Activated T-cell treated with anti-CD3 and anti-CD28 coated beads for 48 hours (primary cell): ENCODE measurements around the gene CDK14.
A peak's percentile ranks its signal among the peaks of the same experiment; 100 is the strongest.

Experiments used
- DNase-seq: peaks from one replicate; pipeline ENCODE4 v3.0.0-alpha.2; 2020; ENCODE audit warnings: low read depth

CDK14 gene

DNA sequence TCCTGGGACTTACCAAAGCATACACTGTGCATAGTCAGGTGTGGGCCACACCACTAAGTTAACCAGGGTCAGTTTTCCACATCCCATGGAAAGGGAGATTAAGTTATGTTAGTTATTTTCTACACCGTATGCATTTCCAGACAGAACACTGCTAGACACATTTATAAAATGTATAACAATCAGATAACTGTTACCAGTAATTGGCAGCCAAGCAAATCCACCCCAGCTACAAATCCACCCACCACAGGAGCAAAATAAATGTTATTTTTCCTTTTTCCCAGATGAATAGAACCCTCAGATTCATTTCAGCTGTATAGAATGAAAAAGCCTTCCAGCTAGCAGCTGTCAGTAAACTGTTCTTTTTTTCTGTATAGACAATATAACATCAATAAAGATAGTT lies 411.2 kb downstream of the CDK14 start:
- no peak for DNase-seq

DNA sequence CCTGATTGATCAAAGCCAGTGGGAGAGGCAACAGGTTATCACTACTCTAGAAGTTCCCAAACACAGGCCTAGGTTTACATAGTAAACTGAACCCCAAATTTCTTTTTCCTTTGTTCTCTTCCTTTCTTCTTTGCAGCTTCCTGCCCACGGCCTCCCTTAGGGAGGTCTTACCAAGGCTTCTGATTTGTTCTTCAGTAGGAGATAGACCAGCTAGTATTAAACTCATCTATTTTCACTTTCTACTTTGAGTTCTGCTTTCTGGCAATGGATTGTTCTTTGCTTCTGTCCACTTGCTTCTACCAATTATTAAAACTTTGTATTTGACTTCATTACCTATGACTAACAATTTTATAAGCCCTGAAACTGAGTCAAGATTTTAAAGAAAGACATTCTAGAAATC lies 417.0 kb downstream of the CDK14 start:
- no peak for DNase-seq

DNA sequence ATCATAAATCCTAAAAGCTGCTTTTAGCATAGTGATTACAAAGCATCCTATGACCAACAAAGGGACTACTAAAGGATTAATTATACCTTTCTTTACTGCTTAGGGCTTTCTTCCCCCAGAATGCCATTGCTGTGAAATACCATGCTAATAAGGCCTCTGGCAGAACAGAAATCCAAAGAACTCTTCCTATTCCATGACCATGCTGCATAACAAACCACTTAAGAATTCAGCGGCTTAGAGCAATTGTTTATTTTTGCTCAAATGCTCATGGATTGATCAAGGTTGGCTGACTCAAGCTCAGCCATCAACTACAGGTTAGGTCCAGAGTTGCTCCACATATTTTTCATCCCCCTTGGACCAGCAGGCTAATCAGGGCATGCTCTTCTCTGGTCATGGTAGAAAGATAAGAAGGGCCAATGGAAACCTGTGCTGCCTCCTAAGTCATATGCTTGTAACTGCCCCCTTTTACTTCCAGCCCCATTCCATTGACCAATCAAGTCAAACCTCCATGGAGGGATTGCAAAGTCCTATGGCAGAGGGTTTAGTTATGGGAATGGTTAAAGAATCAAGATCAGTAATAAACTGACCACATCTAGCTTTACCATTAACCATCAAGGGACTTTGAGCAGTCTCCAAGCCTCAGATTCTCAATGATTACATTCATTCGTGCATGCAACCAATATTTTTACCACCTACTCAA lies 423.7 kb downstream of the CDK14 start:
- DNase-seq: no peak

DNA sequence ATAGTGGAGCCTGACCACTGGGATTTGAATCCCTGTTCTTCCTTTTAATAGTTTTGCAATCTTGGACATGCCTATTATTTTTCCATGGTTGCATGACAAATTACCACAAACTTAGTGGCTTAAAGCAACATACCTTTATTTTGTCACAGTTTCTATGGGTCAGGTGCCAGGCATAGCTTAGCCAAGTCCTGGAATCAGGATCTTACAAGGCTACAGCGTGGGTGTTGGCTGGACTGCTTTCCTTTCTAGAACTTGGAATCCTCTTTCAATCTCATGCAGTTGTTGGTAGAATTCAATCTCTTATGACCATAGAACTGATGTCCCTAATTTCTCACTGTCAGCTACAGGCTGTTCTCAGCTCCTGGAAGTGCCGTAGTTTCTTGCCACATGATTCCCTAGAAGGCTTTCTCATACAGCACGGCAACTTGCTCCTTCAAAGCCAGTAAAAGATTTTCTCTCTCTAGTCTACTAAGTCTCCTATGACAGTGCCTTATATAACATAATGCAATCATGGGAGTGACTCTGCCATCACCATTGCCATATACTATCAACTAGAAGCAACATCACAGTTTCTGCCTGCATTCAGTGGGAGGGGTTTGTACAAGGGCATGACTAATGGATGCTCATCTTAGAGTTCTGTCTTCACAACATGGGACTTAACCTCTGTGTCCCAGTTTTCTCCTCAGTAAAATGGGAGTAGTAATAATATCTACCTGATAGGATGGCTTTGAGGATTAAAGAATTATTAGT lies 424.7 kb downstream of the CDK14 start:
- no peak for DNase-seq

DNA sequence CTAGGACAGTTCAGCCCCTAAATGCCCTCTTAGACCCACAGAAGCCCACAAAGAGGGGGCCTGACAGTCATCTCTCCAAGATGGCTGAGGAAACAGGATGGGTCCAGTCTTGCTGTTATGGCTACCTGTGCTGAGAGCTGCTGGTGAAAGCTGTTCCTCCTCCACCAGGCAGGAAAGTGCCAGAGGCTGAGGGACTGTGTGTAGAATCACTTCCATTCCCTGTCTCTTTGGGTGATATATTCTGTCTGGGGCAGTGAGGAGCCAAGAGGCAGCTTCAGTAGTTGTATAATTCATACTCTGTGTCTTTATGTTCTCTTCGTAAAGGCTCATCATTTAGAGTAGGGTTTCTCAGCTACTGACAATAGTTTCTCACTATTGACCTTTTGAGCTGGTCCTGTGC lies 425.8 kb downstream of the CDK14 start:
- no peak for DNase-seq

DNA sequence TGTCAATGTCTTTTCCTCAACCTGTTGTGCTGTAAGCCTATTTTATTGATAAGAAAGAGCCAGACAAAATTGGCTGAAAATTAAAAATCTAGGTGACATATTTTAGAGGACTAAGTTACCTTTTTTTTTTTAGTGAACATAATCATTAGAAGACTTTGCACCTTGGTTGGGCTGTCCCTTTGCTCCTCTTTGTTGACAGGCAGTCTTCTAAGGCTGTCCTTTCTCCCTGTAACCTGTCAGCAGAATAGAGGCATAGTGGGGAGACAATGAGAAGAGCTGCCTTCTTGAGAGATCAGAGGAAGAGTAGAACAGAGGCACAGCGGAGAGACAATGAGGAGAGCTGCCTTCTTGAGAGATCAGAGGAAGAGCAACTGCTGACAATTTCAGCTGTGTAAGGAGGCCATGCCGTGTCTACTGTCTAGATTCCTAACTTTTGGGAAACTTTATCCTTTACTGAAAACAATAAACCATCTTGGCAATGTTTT lies 429.8 kb downstream of the CDK14 start:
- no peak for DNase-seq

DNA sequence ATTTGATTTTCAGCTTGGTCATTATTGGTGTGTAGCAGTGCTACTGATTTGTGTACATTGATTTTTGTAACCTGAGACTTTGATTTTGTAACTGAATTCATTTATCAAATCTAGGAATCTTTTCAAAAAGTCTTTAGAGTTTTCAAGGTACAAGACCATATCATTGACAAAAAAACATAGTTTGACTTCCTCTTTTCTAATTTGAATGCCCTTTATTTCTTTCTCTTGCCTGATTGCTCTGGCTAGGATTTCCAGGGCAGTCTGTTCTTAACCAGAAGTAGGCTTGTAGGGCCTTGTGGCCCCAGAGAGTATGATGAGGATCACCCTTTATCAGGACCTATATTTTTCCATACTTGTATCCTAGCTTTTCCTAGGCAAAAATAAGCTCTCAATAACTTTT lies 433.6 kb downstream of the CDK14 start:
- no peak for DNase-seq

DNA sequence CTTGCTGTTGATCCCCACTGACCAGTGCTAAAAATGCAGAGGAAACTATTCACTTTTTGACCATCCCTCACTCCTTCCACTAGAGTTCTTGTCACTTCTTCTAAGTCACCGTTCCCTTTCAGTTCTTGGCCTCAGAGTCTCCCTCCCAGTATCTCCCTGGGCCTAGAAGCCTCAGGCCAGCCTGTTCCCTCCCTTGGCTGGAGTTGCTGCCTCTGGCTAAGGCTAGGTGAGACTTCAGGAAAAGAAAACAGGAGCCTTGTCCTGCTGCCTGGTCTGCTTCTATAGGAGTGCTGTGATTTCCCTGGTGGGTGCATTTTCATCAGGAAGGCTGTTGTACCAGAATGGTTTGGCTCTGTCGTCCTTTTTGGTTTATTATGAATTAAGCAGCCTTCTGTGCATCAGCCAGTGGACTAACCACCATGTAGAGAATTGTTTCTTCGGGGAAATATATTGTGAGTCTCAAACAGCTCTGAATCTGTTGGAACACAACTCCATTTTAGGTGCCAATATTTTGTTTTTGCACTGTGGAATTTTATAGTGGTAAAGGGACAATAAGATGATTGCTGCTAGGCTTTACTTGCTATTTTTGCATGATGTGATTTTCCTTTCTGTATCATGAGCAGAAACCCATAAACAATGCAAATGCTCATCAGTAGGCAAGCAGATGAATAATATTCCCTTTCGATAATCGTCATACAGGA lies 434.7 kb downstream of the CDK14 start:
- DNase-seq: no peak

DNA sequence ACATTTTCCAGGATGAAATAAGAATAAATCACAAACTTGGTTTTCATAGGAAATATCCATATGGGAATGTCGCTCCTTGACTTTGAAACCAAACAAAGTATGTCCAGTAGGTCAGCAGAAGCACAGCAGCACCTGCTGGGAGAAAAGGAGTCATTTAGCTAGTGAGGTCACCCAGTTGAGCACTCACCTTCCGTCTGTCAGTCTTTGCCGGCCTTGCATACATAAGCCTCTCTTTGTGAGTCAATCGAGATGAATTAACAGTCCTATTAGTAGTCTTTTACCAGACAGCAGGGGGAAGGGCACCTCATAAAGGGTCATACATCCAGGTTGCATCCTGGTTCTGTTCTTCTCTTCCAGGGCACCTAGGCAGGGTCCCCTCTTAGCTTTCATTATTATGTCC lies 435.6 kb downstream of the CDK14 start:
- DNase-seq: no peak

DNA sequence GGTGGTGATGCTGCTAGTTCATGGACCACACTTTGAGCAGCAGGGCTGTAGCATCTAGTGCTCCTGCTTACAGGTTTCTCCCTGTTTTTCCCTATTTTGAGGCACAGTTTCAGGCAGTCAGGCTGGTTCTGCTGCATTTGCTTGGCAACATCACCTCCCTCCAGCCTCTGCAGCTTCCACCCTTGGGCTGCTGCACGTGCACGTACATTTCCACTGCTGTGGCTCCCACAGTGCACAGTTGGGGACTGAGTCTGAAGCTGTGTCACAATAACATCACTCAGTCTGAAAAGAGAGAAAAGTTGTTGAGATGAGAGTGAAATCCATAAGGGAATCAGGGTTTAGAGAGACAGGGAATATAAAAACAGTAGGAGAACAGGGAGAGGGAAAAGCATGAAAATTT lies 437.5 kb downstream of the CDK14 start:
- DNase-seq: no peak

DNA sequence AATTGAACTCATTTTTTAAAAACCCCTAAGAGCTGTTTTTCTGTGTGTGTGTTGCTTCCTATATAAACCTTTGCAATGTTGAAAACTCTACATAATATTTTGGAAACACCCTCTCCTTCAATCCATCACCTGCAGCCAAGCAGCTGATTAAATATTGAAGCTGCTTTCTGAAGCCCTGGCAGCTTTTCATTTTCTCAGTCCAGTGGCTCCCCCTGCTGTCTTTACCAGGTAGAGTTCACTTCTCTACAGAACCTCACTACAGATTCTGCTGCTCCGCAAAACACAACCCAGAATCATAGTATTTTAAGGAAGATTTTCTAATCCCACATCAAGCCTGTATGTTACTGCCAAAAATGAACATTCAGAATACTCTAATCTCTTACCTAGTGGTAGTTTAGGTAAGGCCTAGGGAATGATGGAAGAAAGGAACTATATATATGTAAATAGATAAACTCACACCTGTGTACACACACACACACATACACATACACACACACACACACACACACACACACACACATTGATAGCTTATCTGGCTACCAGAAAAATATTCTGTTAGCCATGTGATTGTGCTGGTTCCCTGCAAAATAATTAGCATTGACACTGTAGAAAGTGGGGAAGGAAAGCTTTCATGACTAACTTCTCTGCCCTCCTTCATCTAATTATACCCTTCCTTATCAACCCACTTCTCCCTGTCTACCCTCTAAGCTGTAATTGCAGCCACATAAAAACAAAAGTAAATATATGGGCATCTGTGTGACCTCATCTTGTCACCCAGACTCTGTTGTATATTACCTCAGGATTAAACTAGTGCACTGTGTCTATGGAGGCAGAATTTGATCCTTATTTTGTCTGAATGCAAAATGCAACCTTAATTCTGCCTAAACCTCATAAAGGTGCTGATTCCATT lies 438.6 kb downstream of the CDK14 start:
- peak; percentile 2 for DNase-seq

DNA sequence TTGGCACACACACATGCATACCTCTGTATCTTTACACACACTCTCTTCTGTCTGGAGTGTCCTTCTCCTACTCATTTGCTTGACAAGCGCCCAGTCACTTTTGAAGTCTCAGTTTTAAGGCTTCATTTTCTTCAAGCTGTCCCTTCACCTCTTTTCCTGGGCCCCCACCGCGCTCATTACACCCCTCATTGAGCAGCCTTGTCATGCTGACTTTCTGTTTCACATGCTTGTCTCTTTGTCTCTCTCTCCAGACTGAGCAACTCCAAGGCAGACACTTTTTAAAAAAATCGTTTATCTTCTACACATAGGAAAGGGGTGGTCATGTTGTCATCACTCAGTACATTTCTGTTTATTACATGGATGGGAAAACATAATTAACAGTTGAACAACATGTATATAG lies 442.9 kb downstream of the CDK14 start:
- DNase-seq: no peak

DNA sequence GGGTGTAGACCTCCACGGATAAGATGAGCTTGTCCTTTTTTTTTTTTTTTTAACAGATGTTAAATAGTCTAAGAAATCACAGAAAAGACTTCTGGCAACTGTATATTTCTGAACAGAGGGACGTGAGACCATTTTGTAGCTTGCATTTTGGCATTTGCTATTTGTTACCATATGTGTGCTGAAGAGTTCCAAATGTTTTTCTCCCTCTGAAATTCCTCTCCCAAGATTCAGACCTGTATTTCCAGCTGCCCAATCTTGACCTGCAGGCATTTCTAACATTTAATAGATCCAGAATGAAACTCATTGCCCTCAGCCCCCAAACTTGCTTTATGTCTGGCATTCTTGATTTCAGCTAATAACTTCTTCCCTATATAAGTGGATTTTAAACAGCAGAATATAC lies 445.0 kb downstream of the CDK14 start:
- DNase-seq: no peak

DNA sequence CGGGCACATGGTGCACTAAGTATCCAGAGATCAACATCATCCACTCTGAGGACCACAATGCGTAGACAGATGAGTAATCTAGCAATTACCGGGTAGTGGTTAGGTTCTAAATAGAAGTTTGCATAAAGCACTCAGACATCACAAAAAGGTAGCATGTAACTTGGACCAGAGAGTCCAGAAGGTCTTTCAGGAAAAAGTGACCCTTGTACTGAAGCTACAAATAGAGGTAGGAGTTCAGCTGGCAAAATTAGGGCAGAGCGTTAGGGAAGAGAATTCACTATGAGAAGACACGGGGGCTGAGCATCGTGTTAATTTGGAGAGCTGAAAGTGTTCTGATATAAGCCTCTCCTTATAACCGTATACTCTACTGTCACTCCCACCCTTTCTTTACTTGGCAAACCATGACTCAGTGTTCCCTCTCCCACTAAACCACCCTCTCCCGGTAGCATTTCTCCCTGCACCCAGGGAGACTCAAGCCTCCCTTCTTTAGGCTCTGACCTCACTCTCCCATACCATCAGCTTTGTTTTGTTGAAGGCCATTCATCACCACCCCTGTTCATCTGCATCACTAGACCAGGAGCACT lies 445.9 kb downstream of the CDK14 start:
- no peak for DNase-seq

DNA sequence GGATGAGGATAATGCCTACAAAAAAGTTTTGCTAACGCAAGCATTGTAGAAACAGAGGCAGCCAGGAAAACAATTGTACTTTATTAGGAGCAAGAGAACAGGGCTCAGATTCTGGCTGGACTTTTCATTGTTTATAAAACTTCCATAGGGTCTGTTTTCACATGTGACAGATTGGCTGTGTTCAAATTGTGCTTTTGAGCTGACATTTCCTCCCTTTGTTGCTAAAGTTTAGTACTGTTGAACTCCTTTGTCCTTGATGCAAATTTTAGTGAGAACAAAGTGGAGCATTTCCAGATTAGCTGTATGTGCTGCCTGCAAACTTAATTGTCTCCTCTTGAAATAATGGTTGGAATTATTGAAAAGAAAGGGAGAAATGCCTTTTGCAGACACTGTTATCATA lies 447.1 kb downstream of the CDK14 start:
- DNase-seq: no peak

DNA sequence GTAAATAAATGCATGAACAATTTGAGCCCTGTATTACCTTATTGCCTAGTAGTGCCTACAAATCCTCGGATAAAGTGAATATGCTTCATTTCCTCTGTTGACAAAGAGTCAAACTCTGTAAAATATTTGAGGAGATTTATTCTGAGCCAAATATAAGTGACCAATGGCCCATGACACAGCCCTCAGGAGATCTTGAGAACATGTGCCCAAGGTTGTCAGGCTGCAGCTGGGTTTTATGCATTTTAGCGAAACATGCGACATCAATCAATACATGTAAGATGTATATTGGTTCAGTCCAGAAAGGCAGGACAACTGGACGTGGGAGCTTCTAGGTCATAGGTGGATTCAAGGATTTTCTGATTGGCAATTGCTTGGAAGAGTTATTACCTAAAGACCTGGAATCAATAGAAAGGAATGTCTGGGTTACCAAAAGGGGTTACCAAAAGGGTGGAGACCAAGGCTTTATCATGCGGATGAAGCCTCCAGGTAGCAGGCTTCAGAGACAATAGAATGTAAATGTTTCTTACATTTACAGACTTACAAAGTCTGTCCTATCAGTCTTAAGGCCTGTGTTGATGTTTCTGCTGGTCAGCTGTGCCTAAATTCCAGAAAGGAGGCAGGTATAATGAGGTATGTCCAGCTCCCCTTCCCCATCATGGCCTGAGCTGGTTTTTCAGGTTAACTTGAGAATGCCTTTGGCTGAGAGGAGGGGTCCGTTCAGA lies 448.0 kb downstream of the CDK14 start:
- DNase-seq: no peak

DNA sequence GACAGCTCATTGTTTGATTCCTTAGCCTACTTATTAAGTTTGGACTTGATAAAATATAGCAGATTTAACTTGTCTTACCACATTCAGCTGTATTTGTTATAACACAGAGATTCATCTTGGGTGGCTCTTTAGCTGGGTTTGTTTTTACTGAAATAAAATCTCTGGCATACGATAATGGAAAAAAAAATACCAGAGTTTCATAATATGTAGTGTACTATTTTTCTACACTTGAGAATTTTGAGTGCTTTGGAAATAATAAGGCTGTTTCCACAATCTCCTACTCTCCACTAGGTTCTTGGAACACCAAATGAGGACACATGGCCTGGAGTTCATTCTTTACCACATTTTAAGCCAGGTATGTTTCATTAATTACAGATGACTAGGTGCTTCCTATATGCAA lies 449.5 kb downstream of the CDK14 start:
- no peak for DNase-seq

DNA sequence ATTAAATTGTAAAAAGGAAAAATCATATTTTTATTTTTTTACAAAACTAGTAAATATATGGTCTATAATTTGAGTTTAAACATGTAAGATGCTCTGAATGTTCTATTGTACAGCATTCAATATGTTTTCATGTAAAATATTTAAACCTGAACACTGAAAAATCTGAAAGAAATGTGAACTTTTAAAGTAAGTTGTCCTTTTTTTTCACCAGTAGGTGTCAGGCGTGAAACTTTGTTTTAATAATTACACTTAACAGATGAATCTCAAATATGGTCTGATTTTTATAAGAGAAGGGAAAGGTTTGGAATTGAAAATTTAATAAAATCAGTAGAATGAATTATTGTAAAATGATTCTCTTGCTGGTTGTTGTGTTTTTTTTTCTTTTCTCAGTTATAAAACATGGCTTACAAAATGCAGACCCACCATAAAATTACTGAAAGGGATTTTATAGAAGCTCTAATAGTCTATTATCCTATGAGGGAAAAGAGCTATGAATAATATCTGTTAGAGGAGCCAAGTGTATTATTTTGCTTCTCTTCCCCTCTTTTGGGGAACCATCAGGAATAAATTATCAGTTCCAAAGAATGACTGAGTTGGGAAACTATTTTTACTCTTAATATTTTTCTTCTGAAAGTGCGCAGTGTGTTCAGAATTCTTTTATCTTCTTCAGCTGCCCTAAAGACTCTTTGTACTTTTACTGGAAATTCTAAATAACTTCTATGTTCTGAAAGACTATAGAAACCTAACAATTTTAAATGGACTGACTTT lies 450.4 kb downstream of the CDK14 start:
- no peak for DNase-seq

DNA sequence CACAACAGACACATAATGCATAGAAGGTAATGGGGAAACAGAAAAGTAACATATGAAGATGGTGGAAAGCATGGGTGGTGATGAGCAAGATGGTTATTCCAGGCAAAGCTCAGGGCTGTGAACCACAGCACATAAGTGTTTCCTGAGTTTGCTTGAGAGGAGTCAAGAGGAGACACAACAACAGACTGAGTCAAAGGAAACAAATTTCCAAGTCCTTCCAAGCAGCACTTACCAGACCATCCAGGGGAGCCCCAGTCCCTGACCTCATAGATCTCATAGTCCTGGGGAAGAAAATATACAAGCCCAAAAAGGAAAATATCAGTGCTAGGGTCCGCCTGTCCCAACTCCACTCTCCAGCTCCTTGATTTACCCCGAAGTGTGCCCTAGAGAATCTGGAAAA lies 451.5 kb downstream of the CDK14 start:
- DNase-seq: no peak

DNA sequence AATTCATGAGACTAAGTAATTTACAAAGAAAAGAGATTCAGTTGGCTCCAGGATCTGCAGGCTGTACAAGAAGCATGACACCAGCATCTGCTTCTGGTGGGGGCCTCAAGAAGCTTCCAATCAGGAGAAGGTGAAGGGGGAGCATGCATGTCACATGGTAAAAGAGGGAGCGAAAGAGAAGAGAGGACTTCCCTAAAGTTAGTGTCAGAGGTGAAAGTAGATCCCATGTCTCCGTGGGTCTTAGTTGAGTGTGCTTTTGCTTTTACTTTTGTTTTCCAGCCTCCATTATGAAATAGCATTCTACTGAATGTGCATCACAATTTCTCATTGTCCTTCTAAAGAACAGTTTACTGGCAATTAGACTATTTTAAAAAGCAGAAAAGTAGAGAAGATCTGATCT lies 454.6 kb downstream of the CDK14 start:
- no peak for DNase-seq
